HCT116 (cell line): ENCODE data around the gene JPH3. TPM values are rescaled to one million over a fixed set of nuclear protein-coding genes. Genes with fewer than 3 reads are reported as not detected.

Experiments used
- ATAC-seq: fragments of 200-7000 bp; cut with Tn5 transposase; 2 replicates; pipeline ENCODE4 v1.9.1; 2020; ENCODE audit warnings: mild to moderate bottlenecking, moderate library complexity
- BruUV-seq: library from RNA; stranded (reverse); fragments of 400-500 nt; replicated peaks from 2 replicates; lab custom pipeline; 2021; lab: Mats Ljungman, UMichigan
- CTCF ChIA-PET: fragments of 300-600 bp; sonication (Branson Sonifier 250); formaldehyde crosslinking; loops from one replicate; lab custom pipeline; 2021; ENCODE audit warnings: antibody characterized with exemption; lab: Charles Lee
- POLR2A ChIA-PET: fragments of 300-600, 350-600 bp; sonication (Branson Sonifier 250); formaldehyde crosslinking; loops from one replicate; lab custom pipeline; 2021; ENCODE audit warnings: antibody characterized with exemption; lab: Charles Lee
- RAD21 ChIA-PET, 2 experiments: fragments of 300-600 bp; sonication (Branson Sonifier 250); formaldehyde crosslinking; loops; one replicate each; lab custom pipeline; 2023; ENCODE audit warnings: low total read pairs in 2 of 2; ENCODE audit not compliant: uncharacterized antibody in 2 of 2, unreplicated experiment in 2 of 2, low non-redundant PET in 1 of 2; lab: Charles Lee
- DNase-seq: peaks from one replicate; pipeline ENCODE4 v3.0.0-alpha.2; 2010; ENCODE audit warnings: low read depth, low spot score
- H2AFZ ChIP-seq: fragments of 200-600 bp; shearing (Covaris generic), sonication (generic); 2 replicates; pipeline ENCODE4 v1.6.1; 2017; ENCODE audit warnings: low read depth, mixed run types, mixed read lengths, antibody characterized with exemption, low read length; ENCODE audit not compliant: poor library complexity, severe bottlenecking
- H3K27ac ChIP-seq: 2 replicates; pipeline ENCODE4 v1.5.1; 2012; ENCODE audit warnings: low read depth, low read length
- H3K27me3 ChIP-seq: fragments of 200-600 bp; sonication (generic); 2 replicates; pipeline ENCODE4 v1.6.1; 2016; ENCODE audit warnings: mixed run types, low read length, mixed read lengths; ENCODE audit not compliant: insufficient read depth
- H3K36me3 ChIP-seq, 2 experiments: fragments of 200-500 bp in 1 of 2; fragments of 200-600 bp in 1 of 2; sonication (Bioruptor generic) in 1 of 2; sonication (generic) in 1 of 2; 2 replicates each; pipeline versions ENCODE4 v1.5.1 to v1.6.1; 2014 to 2016; ENCODE audit warnings: low read length in 2 of 2, inconsistent platforms in 1 of 2, mixed read lengths in 1 of 2, mixed run types in 1 of 2; ENCODE audit not compliant: insufficient read depth in 2 of 2, control insufficient read depth in 1 of 2
- H3K4me1 ChIP-seq, 2 experiments: fragments of 200-600 bp in 1 of 2; sonication (generic) in 1 of 2; 2 replicates each; pipeline versions ENCODE4 v1.5.1 to v1.6.1; 2012 to 2017; ENCODE audit warnings: low read length in 2 of 2, inconsistent platforms in 1 of 2, mild to moderate bottlenecking in 1 of 2, mixed read lengths in 1 of 2, mixed run types in 1 of 2, moderate library complexity in 1 of 2; ENCODE audit not compliant: insufficient read depth in 2 of 2, control insufficient read depth in 1 of 2
- H3K4me2 ChIP-seq: fragments of 200-600 bp; sonication (generic); 2 replicates; pipeline ENCODE4 v1.6.1; 2017; ENCODE audit warnings: mixed run types, low read length, mixed read lengths
- H3K4me3 ChIP-seq, 2 experiments: fragments of 200-600 bp in 1 of 2; sonication (generic) in 1 of 2; replicated peaks in 1 of 2; 2 replicates each; pipeline ENCODE4 v1.5.1; 2011 to 2016; ENCODE audit warnings: low read length in 2 of 2, control low read depth in 1 of 2, low read depth in 1 of 2, mild to moderate bottlenecking in 1 of 2, mixed read lengths in 1 of 2, mixed run types in 1 of 2
- H3K79me2 ChIP-seq: fragments of 200-600 bp; sonication (generic); 2 replicates; pipeline ENCODE4 v1.6.1; 2017; ENCODE audit warnings: mild to moderate bottlenecking, mixed run types, low read length, moderate library complexity, mixed read lengths; ENCODE audit not compliant: insufficient read depth
- H3K9ac ChIP-seq: fragments of 200-600 bp; sonication (generic); 2 replicates; pipeline ENCODE4 v1.6.1; 2016; ENCODE audit warnings: low read length, mixed read lengths
- H3K9me2 ChIP-seq: fragments of 200-600 bp; sonication (generic), shearing (Covaris generic); 2 replicates; pipeline ENCODE4 v1.6.1; 2017; ENCODE audit warnings: mixed run types, mild to moderate bottlenecking, moderate library complexity; ENCODE audit not compliant: insufficient read depth
- H3K9me3 ChIP-seq, 2 experiments: fragments of 200-500 bp in 1 of 2; fragments of 200-600 bp in 1 of 2; sonication (Bioruptor generic) in 1 of 2; sonication (generic) in 1 of 2; 2 replicates each; pipeline ENCODE4 v1.6.1; 2014 to 2017; ENCODE audit warnings: low read length in 2 of 2, mixed read lengths in 2 of 2, inconsistent platforms in 1 of 2, low read depth in 1 of 2, mild to moderate bottlenecking in 1 of 2, mixed run types in 1 of 2, moderate library complexity in 1 of 2; ENCODE audit not compliant: control insufficient read depth in 1 of 2, insufficient read depth in 1 of 2
- H4K20me1 ChIP-seq: fragments of 200-600 bp; sonication (generic), shearing (Covaris generic); 2 replicates; pipeline ENCODE4 v1.6.1; 2017; ENCODE audit warnings: mixed run types, mild to moderate bottlenecking, moderate library complexity; ENCODE audit not compliant: insufficient read depth
- EGR1 ChIP-seq: IDR thresholded peaks from 2 replicates; pipeline ENCODE4 v1.6.1; 2012; ENCODE audit warnings: low read depth
- FOSL1 ChIP-seq: IDR thresholded peaks from 2 replicates; pipeline ENCODE4 v1.6.1; 2012; ENCODE audit warnings: low read depth
- JUND ChIP-seq: IDR thresholded peaks from 2 replicates; pipeline ENCODE4 v1.6.1; 2012
- ZFX ChIP-seq: fragments of 450-650 bp; IDR thresholded peaks from 2 replicates; pipeline ENCODE4 v1.6.1; 2017
- intact Hi-C: fragments of 100-400 bp; cut with micrococcal nuclease; formaldehyde crosslinking; loops from 2 replicates; pipeline ENCODE4 v1.10.0; 2022
- total RNA-seq: library from RNA; stranded (reverse); gene quantifications from one replicate; pipeline ENCODE4 v1.2.1, GENCODE V29; 2021; ENCODE audit not compliant: unreplicated experiment
- TF ChIP-seq, protein P1 (sequence below): IDR thresholded peaks from 2 replicates; pipeline ENCODE4 v1.6.1; 2011; ENCODE audit warnings: mild to moderate bottlenecking, low read length, moderate library complexity; ENCODE audit not compliant: insufficient replicate concordance; ENCODE audit errors: extremely low read depth

Gene JPH3
- total RNA-seq, 1 experiment from 2014 or later, result 0.10 TPM

DNA sequence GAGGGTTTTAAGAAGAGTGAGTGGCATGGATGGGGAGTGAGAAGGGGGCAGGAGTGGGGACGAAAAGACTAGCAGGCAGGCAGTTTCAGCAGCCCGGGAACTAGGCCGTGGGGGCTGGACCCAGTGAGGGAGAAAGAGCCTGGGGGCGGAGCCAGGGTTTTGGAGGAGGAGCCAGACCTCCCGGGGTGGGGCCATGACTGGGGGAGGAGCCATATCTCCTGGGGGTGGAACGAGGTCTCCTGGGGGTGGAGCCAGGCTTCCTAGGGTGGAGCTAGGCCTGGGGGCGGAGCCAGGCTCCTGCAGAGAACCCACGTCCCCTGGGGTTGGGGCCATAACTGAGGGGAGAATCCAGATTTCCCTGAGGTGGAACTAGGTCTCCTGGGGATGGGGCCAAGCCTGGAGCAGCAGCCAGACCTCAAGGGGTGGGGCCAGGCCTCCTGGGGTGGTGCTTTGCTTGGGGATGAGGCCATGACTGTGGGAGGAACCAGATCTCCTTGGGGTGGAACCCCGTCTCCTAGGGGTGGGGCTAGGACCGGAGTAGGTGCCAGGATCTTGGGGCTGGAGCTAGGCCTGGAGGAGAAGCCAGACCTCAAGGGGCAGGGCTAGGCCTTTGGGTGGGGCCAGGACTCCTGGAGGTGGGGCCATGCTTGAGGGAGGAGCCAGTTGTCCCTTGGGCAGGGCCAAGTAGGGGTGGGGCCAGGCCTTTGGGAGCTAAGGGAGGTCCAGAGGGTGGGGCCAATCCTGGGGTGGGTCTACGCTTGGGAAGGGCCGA lies 41.7 kb upstream of the JPH3 start:
- CTCF ChIA-PET, result interaction anchor here (0.6 to 1.5 kb wide), 7 partner anchors 10 to 144 kb away, joined by 3 to 28 read pairs (median 3); no protein-coding TSS in a partner anchor
- DNase-seq (peak; percentile 93), ATAC-seq (peak; percentile 96)
- Histone ChIP-seq H3K9ac (no peak overlapping the region), H3K4me1 (peaks cover 4 to 13% of the 10 kb centered on the region in 2 experiments; a peak in 3 of 4 replicates), H2AFZ (peak overlapping the region; percentile 90), H3K27ac (peak overlapping the region; percentile 51; the same call in 1 of the 2 replicates), H3K4me2 (peak overlapping the region; percentile 48), H3K4me3 (no peak overlapping the region), H4K20me1 (no peaks in the 10 kb centered on the region), H3K27me3 (no peaks in the 10 kb centered on the region), H3K9me2 (no peaks in the 10 kb centered on the region), H3K9me3 (no peaks in the 10 kb centered on the region; a peak in 1 of 4 replicates), H3K36me3 (no peaks in the 10 kb centered on the region), H3K79me2 (no peaks in the 10 kb centered on the region)
- TF ChIP-seq JUND (no peak), FOSL1 (no peak), EGR1 (no peak), ZFX (0 out of 2 replicates have a peak, but pooled peaks have one; percentile 4)
- POLR2A ChIA-PET, result interaction anchor here (1.4 kb wide), 1 partner anchor 10 kb away, joined by 12 read pairs; no protein-coding TSS in a partner anchor
- intact Hi-C loops, result loop anchor here (1.0 kb wide), 1 partner anchor 11 kb away; no protein-coding TSS in a partner anchor
- BruUV-seq, result no TSS peak
- RAD21 ChIA-PET, result no interaction called here

DNA sequence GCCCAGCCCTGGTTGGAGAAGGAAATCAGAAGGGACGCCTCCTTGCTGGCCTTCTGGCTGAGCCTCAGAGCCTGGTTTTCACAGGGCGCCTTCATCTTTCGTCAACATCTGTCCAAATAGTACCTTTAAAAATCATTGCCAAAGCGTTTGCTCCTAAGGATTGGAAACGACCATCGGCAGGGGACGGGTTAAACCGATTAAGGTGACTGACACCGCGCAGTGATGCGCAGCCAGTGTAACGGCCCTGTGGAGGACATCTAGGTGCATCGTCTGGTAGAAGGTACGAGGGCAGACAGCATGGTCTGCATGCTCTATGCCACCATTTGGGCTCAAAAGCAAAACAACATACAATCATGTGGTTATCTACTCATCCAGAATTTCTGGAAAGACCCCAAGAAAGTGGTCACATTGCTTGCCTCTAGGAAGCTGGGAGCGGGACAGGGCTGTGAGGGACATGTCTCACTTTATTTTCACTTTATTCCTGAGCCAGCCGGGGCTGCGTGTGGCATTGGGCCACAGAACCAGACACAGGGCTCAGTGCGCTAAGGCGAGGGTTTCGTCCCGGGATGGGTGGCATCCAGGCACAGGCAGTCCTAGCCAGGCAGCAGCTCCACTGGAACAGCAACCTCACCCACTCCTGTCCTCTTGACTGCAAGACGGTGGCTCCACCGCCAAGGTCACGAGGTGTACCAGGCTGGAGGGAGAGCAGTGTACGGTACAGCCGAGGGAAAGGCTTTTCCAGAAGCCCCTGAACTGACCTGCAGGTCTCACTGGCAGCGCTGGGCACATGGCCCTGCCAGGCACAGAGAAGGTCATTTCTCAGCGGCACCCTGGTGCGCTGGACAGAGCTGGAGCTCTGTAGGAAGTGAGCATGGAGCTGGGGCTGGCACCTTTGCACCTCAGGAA lies 40.9 kb upstream of the JPH3 start:
- Histone ChIP-seq H3K4me2 (no peak overlapping the region), H3K4me3 (no peak overlapping the region), H3K27ac (no peak overlapping the region), H2AFZ (no peak overlapping the region), H3K9me2 (no peaks in the 10 kb centered on the region), H3K9me3 (no peaks in the 10 kb centered on the region; a peak in 1 of 4 replicates), H3K36me3 (no peaks in the 10 kb centered on the region), H3K27me3 (no peaks in the 10 kb centered on the region), H4K20me1 (no peaks in the 10 kb centered on the region), H3K4me1 (peaks cover 4 to 13% of the 10 kb centered on the region in 2 experiments; a peak in 3 of 4 replicates), H3K9ac (no peak overlapping the region), H3K79me2 (no peaks in the 10 kb centered on the region)
- ChIA-PET RAD21 (no interaction called here), CTCF (interaction anchor here (0.7 to 1.5 kb wide), 7 partner anchors 10 to 145 kb away, joined by 3 to 28 read pairs (median 5); no protein-coding TSS in a partner anchor), POLR2A (interaction anchor here (0.6 to 1.4 kb wide), 2 partner anchors 10 to 885 kb away, joined by 3 to 12 read pairs; no protein-coding TSS in a partner anchor)
- no peak for ATAC-seq
- no peak for DNase-seq
- no TSS peak for BruUV-seq
- TF ChIP-seq, protein P1, sequence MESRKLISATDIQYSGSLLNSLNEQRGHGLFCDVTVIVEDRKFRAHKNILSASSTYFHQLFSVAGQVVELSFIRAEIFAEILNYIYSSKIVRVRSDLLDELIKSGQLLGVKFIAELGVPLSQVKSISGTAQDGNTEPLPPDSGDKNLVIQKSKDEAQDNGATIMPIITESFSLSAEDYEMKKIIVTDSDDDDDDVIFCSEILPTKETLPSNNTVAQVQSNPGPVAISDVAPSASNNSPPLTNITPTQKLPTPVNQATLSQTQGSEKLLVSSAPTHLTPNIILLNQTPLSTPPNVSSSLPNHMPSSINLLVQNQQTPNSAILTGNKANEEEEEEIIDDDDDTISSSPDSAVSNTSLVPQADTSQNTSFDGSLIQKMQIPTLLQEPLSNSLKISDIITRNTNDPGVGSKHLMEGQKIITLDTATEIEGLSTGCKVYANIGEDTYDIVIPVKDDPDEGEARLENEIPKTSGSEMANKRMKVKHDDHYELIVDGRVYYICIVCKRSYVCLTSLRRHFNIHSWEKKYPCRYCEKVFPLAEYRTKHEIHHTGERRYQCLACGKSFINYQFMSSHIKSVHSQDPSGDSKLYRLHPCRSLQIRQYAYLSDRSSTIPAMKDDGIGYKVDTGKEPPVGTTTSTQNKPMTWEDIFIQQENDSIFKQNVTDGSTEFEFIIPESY, result no peak
- intact Hi-C loops, result loop anchor here (1.0 kb wide), 1 partner anchor 10 kb away; no protein-coding TSS in a partner anchor
